Esophagus muscularis mucosa (tissue), 4 donors: ENCODE data around the gene GPD1L. TPM values are rescaled to one million over a fixed set of nuclear protein-coding genes. Genes with fewer than 3 reads are reported as not detected.

Source experiments
- DNase-seq: peaks from one replicate; pipeline ENCODE4 v3.0.0-alpha.2; 2017; ENCODE audit errors: extremely low spot score
- H3K27ac ChIP-seq, 4 donors: fragments of 200-600 bp; sonication (generic); replicated peaks in 1 of 4; 1 replicate in 3 of 4; 2 replicates in 1 of 4; pipeline ENCODE4 v1.5.1; 2016 to 2019; ENCODE audit warnings: mild to moderate bottlenecking in 1 of 4
- H3K27me3 ChIP-seq, 4 donors: fragments of 200-600 bp; sonication (generic); one replicate each; pipeline versions ENCODE4 v1.5.1 to v1.6.0; 2016 to 2019
- H3K36me3 ChIP-seq, 4 donors: fragments of 200-600 bp; sonication (generic); one replicate each; pipeline ENCODE4 v1.5.1; 2016 to 2019
- H3K4me1 ChIP-seq, 4 donors: fragments of 200-600 bp; sonication (generic); one replicate each; pipeline ENCODE4 v1.5.1; 2016 to 2019
- H3K4me3 ChIP-seq, 4 donors: fragments of 200-600 bp; sonication (generic); 1 replicate in 2 of 4; 2 replicates in 2 of 4; pipeline ENCODE4 v1.5.1; 2016 to 2019; ENCODE audit warnings: mild to moderate bottlenecking in 4 of 4, moderate library complexity in 1 of 4
- H3K9me3 ChIP-seq, 4 donors: fragments of 200-600 bp; sonication (generic); 1 replicate in 3 of 4; 2 replicates in 1 of 4; pipeline ENCODE4 v1.5.1; 2016 to 2019
- EP300 ChIP-seq: sonication (generic); formaldehyde crosslinking; IDR thresholded peaks from one replicate; pipeline ENCODE4 v1.6.1; 2017; ENCODE audit warnings: antibody characterized with exemption
- POLR2A ChIP-seq: fragments of 450-650 bp; IDR thresholded peaks from one replicate; pipeline ENCODE4 v1.6.1; 2017; ENCODE audit warnings: antibody characterized with exemption, moderate library complexity, mild to moderate bottlenecking, low read depth
- POLR2AphosphoS5 ChIP-seq, 2 donors: sonication (generic); formaldehyde crosslinking; IDR thresholded peaks; one replicate each; pipeline ENCODE4 v1.6.1; 2017; ENCODE audit warnings: antibody characterized with exemption in 2 of 2
- WGBS: methylation state at CpG from one replicate; pipeline ENCODE4 v1.1.5; 2018; 5-methylcytosine and 5-hydroxymethylcytosine counted together
- intact Hi-C: fragments of 100-400 bp; cut with DNase I; formaldehyde crosslinking; loops from one replicate; pipeline ENCODE4 v1.15.1; 2023
- total RNA-seq, 4 donors: library from RNA; depleted of rRNA; stranded (reverse); fragments of >200 nt; gene quantifications; one replicate each; pipeline versions ENCODE4 v1.1.0 to v1.2.1, GENCODE V29; 2016
- TF ChIP-seq, protein P1 (sequence below), 3 experiments: fragments of 200-600 bp in 2 of 3; fragments of 450-650 bp in 1 of 3; sonication (generic) in 2 of 3; IDR thresholded peaks; one replicate each; pipeline ENCODE4 v1.5.1; 2017 to 2019; ENCODE audit warnings: antibody characterized with exemption in 3 of 3, mild to moderate bottlenecking in 2 of 3, moderate library complexity in 1 of 3

Gene GPD1L
- total RNA-seq, 4 donors from 2014 or later, result 75.6 to 117 (median 79.7) TPM

DNA sequence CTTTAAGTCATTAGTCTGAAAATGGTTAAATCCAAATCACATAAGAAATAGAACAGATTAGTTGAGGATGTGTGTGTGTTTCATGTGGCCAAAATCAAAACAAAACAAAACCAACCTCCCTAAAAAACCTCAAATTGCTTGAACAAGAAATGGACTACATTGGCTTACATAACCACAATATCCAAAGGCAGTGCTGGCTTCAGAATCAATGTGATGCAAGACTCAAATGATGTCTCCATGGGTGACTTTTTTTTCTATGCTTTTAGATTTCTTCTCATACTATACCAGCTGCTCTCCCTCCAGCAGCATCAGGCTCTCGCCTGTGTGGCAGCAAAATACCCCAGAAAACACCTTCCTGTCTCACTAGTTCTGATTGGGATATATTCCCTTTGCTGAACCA is 96.1 kb downstream of the GPD1L start:
- H3K9me3 ChIP-seq, result no peaks in the 10 kb centered on the region
- H3K4me3 ChIP-seq, result no peak overlapping the region
- no peak overlapping the region for H3K27ac ChIP-seq
- H3K36me3 ChIP-seq, result no peaks in the 10 kb centered on the region
- peaks cover 0 to 24% (median 8%) of the 10 kb centered on the region in 4 donors for H3K4me1 ChIP-seq
- no peak for TF ChIP-seq EP300
- TF ChIP-seq POLR2AphosphoS5 (IDR thresholded peaks at IDR 0.05), result no peak
- TF ChIP-seq, protein P1, sequence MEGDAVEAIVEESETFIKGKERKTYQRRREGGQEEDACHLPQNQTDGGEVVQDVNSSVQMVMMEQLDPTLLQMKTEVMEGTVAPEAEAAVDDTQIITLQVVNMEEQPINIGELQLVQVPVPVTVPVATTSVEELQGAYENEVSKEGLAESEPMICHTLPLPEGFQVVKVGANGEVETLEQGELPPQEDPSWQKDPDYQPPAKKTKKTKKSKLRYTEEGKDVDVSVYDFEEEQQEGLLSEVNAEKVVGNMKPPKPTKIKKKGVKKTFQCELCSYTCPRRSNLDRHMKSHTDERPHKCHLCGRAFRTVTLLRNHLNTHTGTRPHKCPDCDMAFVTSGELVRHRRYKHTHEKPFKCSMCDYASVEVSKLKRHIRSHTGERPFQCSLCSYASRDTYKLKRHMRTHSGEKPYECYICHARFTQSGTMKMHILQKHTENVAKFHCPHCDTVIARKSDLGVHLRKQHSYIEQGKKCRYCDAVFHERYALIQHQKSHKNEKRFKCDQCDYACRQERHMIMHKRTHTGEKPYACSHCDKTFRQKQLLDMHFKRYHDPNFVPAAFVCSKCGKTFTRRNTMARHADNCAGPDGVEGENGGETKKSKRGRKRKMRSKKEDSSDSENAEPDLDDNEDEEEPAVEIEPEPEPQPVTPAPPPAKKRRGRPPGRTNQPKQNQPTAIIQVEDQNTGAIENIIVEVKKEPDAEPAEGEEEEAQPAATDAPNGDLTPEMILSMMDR (IDR thresholded peaks at IDR 0.05), result no peak
- TF ChIP-seq POLR2A, result no peak
- no peaks in the 10 kb centered on the region for H3K27me3 ChIP-seq
- 95% methylated on average over 1 of the region's 1 CpG for WGBS
- intact Hi-C loops, result no loop called here
- DNase-seq, result no peak

DNA sequence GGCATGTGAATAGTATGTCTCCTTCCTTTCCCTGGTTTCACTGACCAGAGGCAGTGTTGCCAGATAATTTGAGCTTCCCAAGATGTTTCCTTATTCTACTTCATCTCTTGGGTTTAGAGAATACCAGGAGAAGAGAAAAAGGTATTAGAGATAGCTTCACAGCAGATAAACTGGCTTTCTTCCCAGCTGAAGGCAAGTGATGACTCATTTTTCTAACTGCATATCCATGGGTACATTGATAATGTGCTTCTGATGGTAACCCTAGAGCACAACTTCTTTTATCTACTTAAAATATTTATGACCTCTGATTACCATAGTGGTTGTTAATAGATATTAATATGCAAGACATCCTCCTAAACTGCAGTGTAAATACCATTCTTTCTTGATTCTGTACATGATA is 97.4 kb downstream of the GPD1L start:
- Histone ChIP-seq H3K4me1 (peaks cover 0 to 22% (median 8%) of the 10 kb centered on the region in 4 donors), H3K27me3 (no peaks in the 10 kb centered on the region), H3K36me3 (no peaks in the 10 kb centered on the region), H3K4me3 (no peak overlapping the region), H3K9me3 (no peaks in the 10 kb centered on the region), H3K27ac (no peak overlapping the region)
- TF ChIP-seq, protein P1 (IDR thresholded peaks at IDR 0.05), result no peak
- TF ChIP-seq POLR2A, result no peak
- no peak for TF ChIP-seq POLR2AphosphoS5 (IDR thresholded peaks at IDR 0.05)
- no peak for TF ChIP-seq EP300
- intact Hi-C loops, result no loop called here
- no peak for DNase-seq

DNA sequence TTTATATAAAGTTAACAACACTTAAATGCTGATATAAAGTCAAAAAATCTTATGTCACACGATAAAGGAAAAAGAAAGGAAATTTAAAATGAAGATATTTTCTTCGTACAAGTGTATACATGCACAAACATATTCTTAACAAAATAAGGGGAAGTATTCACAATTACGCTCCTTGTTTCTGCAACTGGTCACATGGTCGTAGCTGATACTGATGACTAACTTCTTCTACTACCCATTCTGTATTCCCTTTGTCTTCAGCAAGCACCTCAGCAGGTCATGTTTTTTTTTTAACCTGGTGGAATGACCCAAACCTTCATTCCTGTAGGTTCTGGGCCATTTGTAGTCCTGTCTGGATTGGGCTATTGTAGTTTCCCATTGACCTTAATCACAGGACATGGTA is 102.0 kb downstream of the GPD1L start:
- no peak for DNase-seq
- no peaks in the 10 kb centered on the region for H3K36me3 ChIP-seq
- H3K27me3 ChIP-seq, result no peaks in the 10 kb centered on the region
- TF ChIP-seq POLR2A (no peak), EP300 (no peak), POLR2AphosphoS5 (IDR thresholded peaks at IDR 0.05) (no peak)
- TF ChIP-seq, protein P1 (IDR thresholded peaks at IDR 0.05), result no peak
- intact Hi-C loops, result no loop called here
- H3K27ac ChIP-seq, result no peak overlapping the region
- H3K4me1 ChIP-seq, result no peaks in the 10 kb centered on the region
- no peak overlapping the region for H3K4me3 ChIP-seq
- WGBS, result 78% methylated on average over 4 of the region's 4 CpGs
- no peaks in the 10 kb centered on the region for H3K9me3 ChIP-seq

- TF ChIP-seq EP300 (no peak), POLR2AphosphoS5 (IDR thresholded peaks at IDR 0.05) (no peak), POLR2A (no peak)
- TF ChIP-seq, protein P1 (IDR thresholded peaks at IDR 0.05), result no peak
- peaks cover 0 to 10% (median 0%) of the 10 kb centered on the region in 4 donors for H3K9me3 ChIP-seq
- H3K36me3 ChIP-seq, result no peaks in the 10 kb centered on the region
- H3K27ac ChIP-seq, result no peak overlapping the region
- no peak overlapping the region for H3K4me3 ChIP-seq
- intact Hi-C loops, result no loop called here
- no peak for DNase-seq
- H3K4me1 ChIP-seq, result no peaks in the 10 kb centered on the region
- 84% methylated on average over 2 of the region's 2 CpGs for WGBS
- no peaks in the 10 kb centered on the region for H3K27me3 ChIP-seq
Measured at GRCh38 chr3:32215185-32215584, 108.8 kb downstream of the GPD1L start.

GRCh38 chr3:32216172-32216783 is 109.9 kb downstream of the GPD1L start:
- TF ChIP-seq EP300 (no peak), POLR2A (no peak), POLR2AphosphoS5 (IDR thresholded peaks at IDR 0.05) (no peak)
- TF ChIP-seq, protein P1 (IDR thresholded peaks at IDR 0.05), result no peak
- Histone ChIP-seq H3K27me3 (no peaks in the 10 kb centered on the region), H3K9me3 (peaks cover 0 to 13% (median 0%) of the 10 kb centered on the region in 4 donors), H3K4me3 (no peak overlapping the region), H3K4me1 (no peaks in the 10 kb centered on the region), H3K27ac (no peak overlapping the region), H3K36me3 (no peaks in the 10 kb centered on the region)
- no peak for DNase-seq
- 75% methylated on average over 10 of the region's 10 CpGs for WGBS
- intact Hi-C loops, result no loop called here
